Neural cell (in vitro differentiated cells): ENCODE results near the gene TMEM184B. TPM values are rescaled to one million over a fixed set of nuclear protein-coding genes. Genes with fewer than 3 reads are reported as not detected.

Source experiments
- H2AFZ ChIP-seq: fragments of 200-600, 300-800 bp; sonication (generic), shearing (Covaris generic); 2 replicates; pipeline ENCODE4 v1.6.0; 2014; ENCODE audit warnings: low read depth, mild to moderate bottlenecking, antibody characterized with exemption, low read length, moderate library complexity
- H3F3A ChIP-seq: fragments of 200-600 bp; shearing (Covaris generic); 2 replicates; pipeline ENCODE4 v1.6.1; 2016; ENCODE audit warnings: mild to moderate bottlenecking, moderate library complexity, mixed read lengths, antibody characterized with exemption, low read length; ENCODE audit not compliant: insufficient read depth, poor library complexity, severe bottlenecking
- H3K27ac ChIP-seq: fragments of 200-600, 300-800 bp; sonication (generic), shearing (Covaris generic); 2 replicates; pipeline ENCODE4 v1.5.1; 2014; ENCODE audit warnings: mild to moderate bottlenecking, low read length, moderate library complexity
- H3K27me3 ChIP-seq: fragments of 300-800, 200-600 bp; sonication (generic), shearing (Covaris generic); 2 replicates; pipeline ENCODE4 v1.6.0; 2014; ENCODE audit warnings: mild to moderate bottlenecking, low read depth, low read length, moderate library complexity; ENCODE audit not compliant: insufficient read depth
- H3K36me3 ChIP-seq: fragments of 300-800, 200-600 bp; sonication (generic), shearing (Covaris generic); 2 replicates; pipeline ENCODE4 v1.5.1; 2014; ENCODE audit warnings: mild to moderate bottlenecking, antibody characterized with exemption, low read length, moderate library complexity; ENCODE audit not compliant: insufficient read depth
- H3K4me2 ChIP-seq: fragments of 300-800, 200-600 bp; sonication (generic), shearing (Covaris generic); 2 replicates; pipeline ENCODE4 v1.6.0; 2014; ENCODE audit warnings: mild to moderate bottlenecking, low read length
- H3K4me3 ChIP-seq: fragments of 300-800, 200-600 bp; sonication (generic), shearing (Covaris generic); 2 replicates; pipeline ENCODE4 v1.5.1; 2014; ENCODE audit warnings: mild to moderate bottlenecking, low read length, moderate library complexity
- H3K79me2 ChIP-seq: fragments of 200-600 bp; shearing (Covaris generic); replicated peaks from 2 replicates; pipeline ENCODE4 v1.6.0; 2014; ENCODE audit warnings: mild to moderate bottlenecking, low read length, moderate library complexity; ENCODE audit not compliant: insufficient read depth
- H3K9ac ChIP-seq: fragments of 300-800, 200-600 bp; sonication (generic), shearing (Covaris generic); 2 replicates; pipeline ENCODE4 v1.6.1; 2016; ENCODE audit warnings: mild to moderate bottlenecking, low read length, mixed read lengths
- H3K9me2 ChIP-seq: fragments of 200-600 bp; shearing (Covaris generic); 2 replicates; pipeline ENCODE4 v1.6.1; 2016; ENCODE audit warnings: mild to moderate bottlenecking, low read length, mixed read lengths; ENCODE audit not compliant: insufficient read depth
- H3K9me3 ChIP-seq: fragments of 200-600, 300-800 bp; sonication (generic), shearing (Covaris generic); 2 replicates; pipeline ENCODE4 v1.6.1; 2016; ENCODE audit warnings: mild to moderate bottlenecking, mixed run types, low read length, moderate library complexity, mixed read lengths
- H4K20me1 ChIP-seq: fragments of 200-600 bp; shearing (Covaris generic); 2 replicates; pipeline ENCODE4 v1.6.1; 2016; ENCODE audit warnings: mild to moderate bottlenecking, mixed run types; ENCODE audit not compliant: insufficient read depth
- CTCF ChIP-seq: fragments of 450-650 bp; IDR thresholded peaks from 2 replicates; pipeline ENCODE4 v1.5.1; 2014; ENCODE audit warnings: antibody characterized with exemption, mild to moderate bottlenecking, moderate library complexity; ENCODE audit not compliant: poor library complexity, severe bottlenecking
- EP300 ChIP-seq: fragments of 450-650 bp; conservative IDR thresholded peaks from 2 replicates; pipeline ENCODE4 v1.6.1; 2014; ENCODE audit warnings: antibody characterized with exemption, mild to moderate bottlenecking, moderate library complexity; ENCODE audit not compliant: poor library complexity, severe bottlenecking
- EZH2 ChIP-seq: fragments of 200-600, 300-800 bp; shearing (Covaris generic), sonication (generic); IDR thresholded peaks from 2 replicates; pipeline ENCODE4 v1.6.1; 2014; ENCODE audit warnings: antibody characterized with exemption, low read length, borderline replicate concordance, mild to moderate bottlenecking; ENCODE audit not compliant: insufficient read depth, poor library complexity, severe bottlenecking
- MXI1 ChIP-seq: fragments of 450-650 bp; conservative IDR thresholded peaks from 2 replicates; pipeline ENCODE4 v1.6.1; 2014; ENCODE audit warnings: antibody characterized with exemption, mild to moderate bottlenecking; ENCODE audit not compliant: poor library complexity, severe bottlenecking
- POLR2AphosphoS5 ChIP-seq: IDR thresholded peaks from 2 replicates; pipeline ENCODE4 v1.6.1; 2012
- RAD21 ChIP-seq: fragments of 450-650 bp; conservative IDR thresholded peaks from 2 replicates; pipeline ENCODE4 v1.6.1; 2014; ENCODE audit warnings: antibody characterized with exemption, mild to moderate bottlenecking, moderate library complexity
- SMC3 ChIP-seq: fragments of 450-650 bp; conservative IDR thresholded peaks from 2 replicates; pipeline ENCODE4 v1.6.1; 2014; ENCODE audit warnings: antibody characterized with exemption, mild to moderate bottlenecking, moderate library complexity; ENCODE audit not compliant: poor library complexity
- TAF1 ChIP-seq: IDR thresholded peaks from 2 replicates; pipeline ENCODE4 v1.6.1; 2012; ENCODE audit warnings: low read depth
- polyA plus RNA-seq: library from polyadenylated mRNA; depleted of rRNA; stranded (reverse); fragments of >200 nt; gene quantifications from 2 replicates; pipeline ENCODE4 v1.2.3, GENCODE V29; 2014
- TF ChIP-seq, protein P1 (sequence below): IDR thresholded peaks from 2 replicates; pipeline ENCODE4 v1.6.1; 2012; ENCODE audit warnings: borderline replicate concordance

The TMEM184B gene
- polyA plus RNA-seq, 1 donor from 2014 or later: 19.7 TPM

DNA sequence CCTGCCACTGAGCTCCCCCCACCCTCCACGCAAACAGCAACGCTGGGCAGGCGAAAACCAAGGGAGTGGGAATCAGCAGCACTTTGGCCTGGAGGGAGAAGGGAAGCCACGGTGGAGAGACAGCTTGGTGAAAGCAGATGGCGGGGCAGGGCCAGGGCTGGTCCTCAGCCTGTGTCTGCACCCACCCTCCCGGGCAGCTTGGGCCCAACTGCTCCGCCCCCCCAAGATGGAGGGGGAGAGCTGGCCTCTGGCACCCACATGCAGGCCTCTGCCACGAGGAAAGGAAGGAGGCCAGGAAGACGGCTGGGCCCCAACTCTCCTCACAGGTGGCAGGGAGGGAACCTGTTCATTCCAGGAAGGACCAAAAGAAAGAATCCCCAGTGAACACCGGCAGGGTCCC is 53.2 kb downstream of the TMEM184B start:
- no peak overlapping the region for H3K9ac ChIP-seq
- H3K4me2 ChIP-seq: no peak overlapping the region
- H2AFZ ChIP-seq: no peak overlapping the region
- H3K9me3 ChIP-seq: no peaks in the 10 kb centered on the region
- no peak overlapping the region for H3K27ac ChIP-seq
- H3K36me3 ChIP-seq: no peaks in the 10 kb centered on the region
- no peaks in the 10 kb centered on the region for H4K20me1 ChIP-seq
- H3K4me3 ChIP-seq: no peak overlapping the region
- H3K27me3 ChIP-seq: no peaks in the 10 kb centered on the region
- no peaks in the 10 kb centered on the region for H3K9me2 ChIP-seq
- no peaks in the 10 kb centered on the region for H3K79me2 ChIP-seq
- H3F3A ChIP-seq: no peaks in the 10 kb centered on the region
- TF ChIP-seq POLR2AphosphoS5: no peak
- no peak for TF ChIP-seq SMC3
- TF ChIP-seq, protein P1, sequence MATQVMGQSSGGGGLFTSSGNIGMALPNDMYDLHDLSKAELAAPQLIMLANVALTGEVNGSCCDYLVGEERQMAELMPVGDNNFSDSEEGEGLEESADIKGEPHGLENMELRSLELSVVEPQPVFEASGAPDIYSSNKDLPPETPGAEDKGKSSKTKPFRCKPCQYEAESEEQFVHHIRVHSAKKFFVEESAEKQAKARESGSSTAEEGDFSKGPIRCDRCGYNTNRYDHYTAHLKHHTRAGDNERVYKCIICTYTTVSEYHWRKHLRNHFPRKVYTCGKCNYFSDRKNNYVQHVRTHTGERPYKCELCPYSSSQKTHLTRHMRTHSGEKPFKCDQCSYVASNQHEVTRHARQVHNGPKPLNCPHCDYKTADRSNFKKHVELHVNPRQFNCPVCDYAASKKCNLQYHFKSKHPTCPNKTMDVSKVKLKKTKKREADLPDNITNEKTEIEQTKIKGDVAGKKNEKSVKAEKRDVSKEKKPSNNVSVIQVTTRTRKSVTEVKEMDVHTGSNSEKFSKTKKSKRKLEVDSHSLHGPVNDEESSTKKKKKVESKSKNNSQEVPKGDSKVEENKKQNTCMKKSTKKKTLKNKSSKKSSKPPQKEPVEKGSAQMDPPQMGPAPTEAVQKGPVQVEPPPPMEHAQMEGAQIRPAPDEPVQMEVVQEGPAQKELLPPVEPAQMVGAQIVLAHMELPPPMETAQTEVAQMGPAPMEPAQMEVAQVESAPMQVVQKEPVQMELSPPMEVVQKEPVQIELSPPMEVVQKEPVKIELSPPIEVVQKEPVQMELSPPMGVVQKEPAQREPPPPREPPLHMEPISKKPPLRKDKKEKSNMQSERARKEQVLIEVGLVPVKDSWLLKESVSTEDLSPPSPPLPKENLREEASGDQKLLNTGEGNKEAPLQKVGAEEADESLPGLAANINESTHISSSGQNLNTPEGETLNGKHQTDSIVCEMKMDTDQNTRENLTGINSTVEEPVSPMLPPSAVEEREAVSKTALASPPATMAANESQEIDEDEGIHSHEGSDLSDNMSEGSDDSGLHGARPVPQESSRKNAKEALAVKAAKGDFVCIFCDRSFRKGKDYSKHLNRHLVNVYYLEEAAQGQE: no peak
- TF ChIP-seq CTCF: no peak
- no peak for TF ChIP-seq RAD21
- no peak for TF ChIP-seq EP300
- TF ChIP-seq EZH2: no peak
- no peak for TF ChIP-seq TAF1
- no peak for TF ChIP-seq MXI1

DNA sequence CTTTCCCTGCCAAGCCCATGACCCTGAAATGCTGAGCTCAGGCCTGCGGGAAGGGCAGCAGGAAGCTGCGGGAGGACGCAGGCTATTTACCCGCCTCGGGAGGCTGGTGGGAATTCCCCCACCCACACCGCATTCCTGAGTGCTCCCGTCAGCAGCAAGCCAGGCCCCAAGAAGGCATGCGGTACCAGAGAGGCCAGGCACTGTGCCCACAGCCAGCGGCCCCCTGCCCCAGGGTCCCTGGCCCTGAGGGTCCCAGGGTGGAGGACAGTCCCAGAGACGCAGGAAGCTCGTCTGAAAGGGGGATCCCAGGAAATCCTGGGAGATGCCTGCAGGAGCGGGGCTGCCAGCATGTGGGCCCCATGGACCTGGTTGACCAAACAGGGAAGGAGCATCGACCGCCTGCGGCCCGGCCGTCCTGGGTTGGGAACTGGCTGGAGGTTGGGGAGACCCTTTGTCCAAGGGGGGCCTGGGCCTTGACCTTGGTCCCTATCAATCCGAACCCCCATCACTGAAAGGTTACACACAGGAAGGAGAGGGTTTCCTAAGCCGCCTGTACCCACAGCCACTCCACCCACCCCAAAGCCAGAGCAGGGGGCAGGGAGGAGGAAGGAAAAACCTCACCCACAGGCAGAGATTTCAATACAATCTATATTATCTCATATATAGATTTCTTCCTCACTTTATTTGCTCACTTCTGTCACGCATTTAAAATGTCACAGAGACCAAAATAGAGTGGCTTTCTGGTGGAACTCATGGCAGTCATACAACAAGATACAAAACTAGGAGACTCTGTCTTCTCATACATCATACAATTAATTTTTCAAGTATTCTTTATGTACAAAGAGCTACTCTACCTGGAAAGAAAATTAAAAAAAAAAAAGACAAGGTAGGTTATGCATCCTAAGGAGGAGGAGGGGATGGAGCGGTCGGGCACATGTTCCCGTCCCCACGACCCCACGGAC is 53.9 kb downstream of the TMEM184B start:
- H3K9me2 ChIP-seq: no peaks in the 10 kb centered on the region
- TF ChIP-seq CTCF (no peak), EZH2 (no peak), TAF1 (no peak), RAD21 (no peak), EP300 (no peak), SMC3 (no peak), POLR2AphosphoS5 (no peak), MXI1 (no peak)
- TF ChIP-seq, protein P1: no peak
- H3K9me3 ChIP-seq: no peaks in the 10 kb centered on the region
- H3F3A ChIP-seq: no peaks in the 10 kb centered on the region
- no peaks in the 10 kb centered on the region for H4K20me1 ChIP-seq
- H3K27ac ChIP-seq: no peak overlapping the region
- H3K79me2 ChIP-seq: no peaks in the 10 kb centered on the region
- H3K4me2 ChIP-seq: no peak overlapping the region
- no peak overlapping the region for H2AFZ ChIP-seq
- H3K4me3 ChIP-seq: no peak overlapping the region
- H3K36me3 ChIP-seq: no peaks in the 10 kb centered on the region
- H3K9ac ChIP-seq: no peak overlapping the region
- H3K27me3 ChIP-seq: peaks cover 3% of the 10 kb centered on the region
